HG03159 (cell line): Measurements from ENCODE around the gene SOX14.

ENCODE experiments used
- ATAC-seq: cut with Tn5 transposase; IDR thresholded peaks from one replicate; pipeline ENCODE4 v1.9.1; 2021; ENCODE audit warnings: mild to moderate bottlenecking, moderate library complexity; ENCODE audit not compliant: unreplicated experiment

Gene SOX14

DNA sequence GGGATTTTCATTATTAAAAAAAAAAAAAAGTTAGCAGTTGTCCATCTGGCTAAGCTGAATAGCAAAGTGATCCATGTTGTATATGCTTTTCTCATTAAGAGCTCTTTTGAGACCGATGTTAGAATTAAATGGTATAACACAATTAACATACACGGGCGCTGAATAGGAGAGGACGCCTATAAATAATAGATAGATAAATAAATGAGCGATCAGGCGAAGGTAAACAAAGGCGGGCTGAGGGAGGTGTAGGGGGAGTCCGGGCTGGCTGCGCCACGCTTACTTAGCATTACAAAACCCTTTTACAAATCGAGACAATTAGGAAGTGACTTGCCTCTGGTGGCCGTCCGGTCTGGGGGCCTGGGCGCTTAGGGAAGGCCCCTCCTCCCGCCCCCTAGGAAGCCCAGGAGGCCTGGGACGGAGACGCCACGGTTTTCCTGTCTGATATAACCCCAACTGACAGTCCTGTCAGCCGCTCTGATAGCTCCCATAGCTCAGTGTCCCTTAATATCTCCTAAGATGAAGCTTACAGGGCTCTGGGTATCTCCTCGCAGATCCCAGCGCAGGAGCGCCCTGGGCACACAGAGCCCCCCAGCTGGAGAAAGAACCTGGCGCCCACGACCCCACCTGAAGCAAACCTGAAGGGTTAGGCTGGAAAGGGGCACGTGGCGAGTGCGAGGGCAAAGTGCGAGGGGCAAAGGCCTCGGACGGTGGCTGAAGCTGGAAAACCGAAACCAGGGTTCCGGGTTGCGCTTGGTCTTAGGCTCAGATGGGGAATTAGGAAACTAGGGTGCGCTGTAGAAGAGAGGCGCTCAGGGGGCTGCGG, 3.6 kb downstream of the SOX14 start:
- ATAC-seq: no peak

DNA sequence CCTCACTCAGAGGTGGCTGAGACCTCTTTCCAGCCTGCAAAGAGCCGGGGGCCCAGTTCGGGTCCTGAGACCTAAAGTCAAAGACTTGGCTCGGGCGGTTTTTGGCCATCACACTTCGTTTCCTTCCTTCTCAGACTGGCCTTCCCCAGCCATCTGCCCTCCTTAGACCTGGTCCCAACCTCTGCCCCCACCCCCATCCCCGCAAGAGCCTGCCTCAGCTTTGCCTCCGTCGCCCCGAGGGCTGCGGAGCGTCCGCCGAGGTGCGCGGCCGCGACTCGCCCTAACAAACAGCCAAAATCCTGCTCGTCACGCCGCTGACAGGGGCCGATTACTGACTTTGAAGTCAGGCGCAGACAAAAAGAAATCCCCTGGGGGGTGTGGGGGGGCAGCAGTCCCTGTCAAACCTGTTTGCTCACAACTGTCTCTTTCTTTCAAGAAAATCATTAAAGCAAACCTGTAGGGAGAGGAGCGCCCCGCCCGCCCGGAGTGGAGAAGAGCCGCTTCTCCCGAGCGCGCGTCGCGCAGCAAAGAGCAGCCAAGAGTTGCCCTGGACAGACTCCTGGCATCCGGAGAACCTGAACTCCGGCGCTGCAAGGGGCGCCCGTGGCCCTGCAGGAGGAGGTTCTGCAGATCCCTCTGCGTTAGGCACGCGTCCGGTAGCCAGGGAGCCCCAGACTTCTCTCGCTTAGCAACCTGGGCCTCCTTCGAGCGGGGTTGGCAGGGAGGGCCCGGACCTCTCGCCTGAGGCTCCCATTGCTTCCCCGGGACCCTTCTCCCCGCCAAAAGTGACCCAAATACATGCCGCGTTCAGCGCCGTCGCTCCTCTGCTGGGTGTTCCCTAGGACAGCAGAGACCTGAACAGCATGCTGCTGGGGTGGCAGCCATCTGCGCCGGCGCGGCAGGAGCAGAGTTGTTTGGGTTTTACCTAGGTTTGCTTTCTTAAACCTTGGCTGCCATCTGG, 4.5 kb downstream of the SOX14 start:
- ATAC-seq: no peak

DNA sequence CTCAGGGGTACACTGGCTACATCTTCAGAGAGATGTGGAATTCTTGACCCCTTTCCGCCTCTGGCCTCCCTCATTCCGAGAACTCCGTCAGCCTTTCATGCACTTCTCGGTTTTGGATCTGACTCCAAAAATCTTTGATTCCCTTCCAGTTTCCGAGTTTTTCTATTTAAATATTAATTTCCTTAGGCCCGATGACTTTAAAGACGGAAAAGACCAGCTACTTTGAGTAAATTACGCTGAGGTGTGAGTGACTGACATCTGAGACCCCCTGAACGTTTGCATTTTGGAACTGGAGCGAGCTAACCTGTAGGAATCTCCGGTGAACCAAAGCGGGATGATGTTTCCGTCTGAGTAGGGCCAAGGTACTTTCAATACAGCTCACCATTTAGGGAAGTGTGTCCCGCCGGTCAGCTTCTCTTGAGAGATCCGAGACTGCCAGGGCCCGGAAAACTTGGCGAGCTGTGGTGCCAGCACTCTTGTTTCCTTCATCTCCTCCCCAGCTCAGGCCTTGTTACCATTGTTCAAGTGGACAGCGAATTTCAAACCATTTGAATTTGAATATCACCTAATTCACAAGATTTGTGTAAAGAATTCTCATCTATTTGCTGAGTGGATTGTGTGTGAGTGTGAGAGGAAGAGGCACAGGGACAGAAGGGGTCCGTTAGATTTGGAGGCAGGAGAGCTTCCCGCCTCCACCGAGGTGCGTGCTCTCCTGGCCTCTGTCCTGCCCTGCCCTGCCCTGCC, 5.4 kb downstream of the SOX14 start:
- no peak for ATAC-seq

DNA sequence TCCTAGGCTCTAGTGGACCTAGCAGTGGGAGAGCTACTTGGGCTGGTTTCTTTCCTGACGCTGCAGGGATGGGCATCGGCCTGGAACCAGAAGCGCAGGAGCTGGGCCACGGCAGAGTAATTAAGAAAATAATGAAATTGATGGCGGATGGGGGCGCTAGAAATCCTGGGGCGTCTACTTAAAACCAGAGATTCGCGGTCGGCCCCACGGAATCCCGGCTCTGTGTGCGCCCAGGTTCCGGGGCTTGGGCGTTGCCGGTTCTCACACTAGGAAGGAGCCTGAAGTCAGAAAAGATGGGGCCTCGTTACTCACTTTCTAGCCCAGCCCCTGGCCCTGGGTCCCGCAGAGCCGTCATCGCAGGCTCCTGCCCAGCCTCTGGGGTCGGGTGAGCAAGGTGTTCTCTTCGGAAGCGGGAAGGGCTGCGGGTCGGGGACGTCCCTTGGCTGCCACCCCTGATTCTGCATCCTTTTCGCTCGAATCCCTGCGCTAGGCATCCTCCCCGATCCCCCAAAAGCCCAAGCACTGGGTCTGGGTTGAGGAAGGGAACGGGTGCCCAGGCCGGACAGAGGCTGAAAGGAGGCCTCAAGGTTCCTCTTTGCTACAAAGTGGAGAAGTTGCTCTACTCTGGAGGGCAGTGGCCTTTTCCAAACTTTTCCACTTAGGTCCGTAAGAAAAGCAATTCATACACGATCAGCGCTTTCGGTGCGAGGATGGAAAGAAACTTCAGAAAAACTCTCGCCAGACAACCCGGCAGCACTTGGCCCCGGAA, 6.1 kb downstream of the SOX14 start:
- no peak for ATAC-seq

DNA sequence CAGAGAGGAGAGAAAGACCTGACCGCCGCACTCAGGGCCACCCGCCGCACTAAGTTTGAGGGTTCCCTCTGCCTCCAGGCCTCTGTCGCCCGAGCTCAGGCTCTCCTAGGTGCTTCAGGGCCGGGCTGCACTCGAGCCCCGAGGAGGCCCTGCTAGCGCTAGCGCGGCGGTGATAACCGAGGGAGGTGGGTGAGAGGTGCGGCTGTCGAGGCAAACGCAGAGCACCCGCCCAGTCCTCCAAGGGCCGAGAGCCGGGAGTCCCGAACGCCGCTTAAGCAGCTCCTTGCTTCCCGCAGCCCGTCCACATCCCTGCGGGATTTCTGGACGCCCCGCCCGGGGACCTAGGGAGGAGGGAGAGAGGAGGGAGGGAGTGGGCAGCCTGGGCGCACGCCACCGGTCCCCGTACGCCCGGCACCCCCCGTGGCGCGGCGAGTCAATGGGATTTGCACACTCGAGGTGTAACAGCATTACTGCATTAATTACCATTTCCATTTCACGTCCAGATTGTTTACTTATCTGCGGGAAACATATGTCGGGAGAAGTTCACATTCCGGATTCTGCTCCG, 6.8 kb downstream of the SOX14 start:
- no peak for ATAC-seq

DNA sequence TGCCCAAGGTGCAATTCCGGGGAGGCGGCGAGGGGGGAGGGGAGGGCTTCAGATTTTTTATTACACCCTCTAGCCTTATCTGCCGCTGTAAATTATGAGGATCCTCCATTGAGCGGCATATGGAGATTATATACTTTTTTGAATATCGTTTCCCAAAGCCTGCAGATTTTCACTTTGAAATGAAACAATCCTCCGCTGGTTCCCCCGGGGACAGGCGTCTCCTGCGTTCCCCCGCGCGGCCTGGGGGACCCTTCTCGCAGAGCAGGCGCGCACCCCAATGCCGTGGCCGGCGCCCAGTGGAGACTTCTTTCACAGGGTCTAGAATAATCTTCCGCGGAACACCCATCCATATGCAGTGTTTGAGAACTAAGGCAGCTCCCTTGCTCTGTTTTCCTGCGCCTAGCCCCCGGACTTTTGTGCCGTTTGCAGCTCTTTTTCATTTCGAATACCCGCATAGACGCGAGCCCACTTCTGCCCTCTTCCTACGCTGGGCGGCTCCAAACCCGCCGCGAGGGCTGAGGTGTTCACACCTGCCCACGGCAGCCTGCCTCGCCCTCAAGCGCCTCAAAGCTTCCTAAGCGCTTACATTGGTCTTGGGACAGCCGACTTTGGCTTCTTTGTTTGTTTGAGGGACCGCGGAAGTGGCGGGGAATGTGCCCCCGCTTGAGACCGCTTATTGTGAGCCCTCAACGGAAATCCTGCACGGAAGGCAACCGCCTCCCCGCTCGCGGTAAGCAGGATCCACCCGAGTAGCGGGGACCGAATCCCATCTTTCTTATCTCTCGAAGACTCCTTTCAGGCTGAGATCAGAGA, 7.5 kb downstream of the SOX14 start:
- ATAC-seq: no peak

DNA sequence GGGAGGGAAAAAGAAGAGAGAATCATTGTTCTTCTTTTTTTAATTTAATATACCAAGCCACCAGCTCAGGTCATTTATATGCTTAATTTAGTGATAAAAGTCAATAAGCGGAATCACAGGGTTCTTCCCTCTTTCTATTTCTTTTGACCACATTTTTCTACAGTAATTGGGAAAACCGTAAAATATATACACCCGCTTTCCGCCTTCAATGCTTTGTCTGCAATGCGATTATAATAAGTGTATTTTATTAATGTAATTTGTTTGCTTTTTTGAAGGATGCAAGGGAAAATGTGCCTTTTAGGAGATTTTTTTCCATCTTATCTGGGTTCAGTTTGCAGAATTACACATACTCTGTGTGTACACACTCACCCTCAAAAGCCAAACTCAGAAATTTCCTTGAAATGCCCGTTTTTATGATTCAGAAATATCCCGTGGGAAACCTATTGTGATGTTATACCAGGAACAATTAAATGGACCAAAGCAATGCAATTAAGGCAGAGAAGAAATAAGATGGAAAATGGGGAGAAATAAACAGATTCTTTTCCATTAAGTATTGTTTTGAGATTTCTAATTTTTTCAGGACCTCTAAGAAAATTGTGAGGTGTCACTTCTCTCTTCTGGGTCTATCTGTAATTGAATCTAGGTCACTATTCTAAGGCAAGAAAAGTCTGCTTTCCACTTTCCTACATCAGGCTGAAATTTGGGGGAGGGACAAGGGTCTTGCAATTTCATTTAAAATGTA, 8.3 kb downstream of the SOX14 start:
- ATAC-seq: no peak

DNA sequence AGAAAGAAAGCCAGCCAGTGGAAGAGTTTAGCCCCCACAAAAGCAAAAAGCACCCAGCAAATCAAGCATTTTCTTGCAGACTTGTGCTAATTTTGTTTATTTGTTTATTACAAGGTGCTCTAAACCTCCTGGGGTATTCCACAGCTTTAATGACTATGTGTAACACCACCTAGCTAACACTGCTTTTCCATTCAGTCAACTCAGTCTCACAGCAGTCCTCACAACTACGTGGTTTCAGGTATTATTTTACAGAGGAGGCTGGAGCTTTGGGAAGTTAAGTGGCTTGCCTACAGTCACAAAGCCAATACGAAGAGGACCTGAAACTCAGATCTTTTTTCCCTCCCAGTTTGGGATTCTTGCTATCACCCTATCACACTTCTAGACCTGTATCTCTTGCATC, 14.8 kb downstream of the SOX14 start:
- no peak for ATAC-seq

DNA sequence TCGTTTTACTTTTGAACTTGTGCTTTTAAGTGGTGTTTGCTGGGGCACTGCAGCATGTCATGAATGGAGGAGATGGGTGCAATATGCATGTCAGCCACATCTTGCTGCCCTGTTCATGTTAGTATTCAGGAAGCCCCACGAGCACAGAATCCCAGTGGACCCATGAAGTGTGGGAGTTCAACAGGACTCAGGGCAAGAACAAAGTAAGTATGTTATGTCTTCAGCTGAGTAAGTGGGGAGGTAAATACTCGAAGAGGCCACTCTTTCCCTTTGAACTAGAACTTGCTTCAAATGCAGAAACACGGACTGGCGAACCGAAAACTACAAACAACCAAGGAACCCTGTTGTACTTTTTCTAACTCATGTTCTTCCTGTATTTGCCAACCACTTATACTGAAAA, 23.4 kb downstream of the SOX14 start:
- no peak for ATAC-seq

DNA sequence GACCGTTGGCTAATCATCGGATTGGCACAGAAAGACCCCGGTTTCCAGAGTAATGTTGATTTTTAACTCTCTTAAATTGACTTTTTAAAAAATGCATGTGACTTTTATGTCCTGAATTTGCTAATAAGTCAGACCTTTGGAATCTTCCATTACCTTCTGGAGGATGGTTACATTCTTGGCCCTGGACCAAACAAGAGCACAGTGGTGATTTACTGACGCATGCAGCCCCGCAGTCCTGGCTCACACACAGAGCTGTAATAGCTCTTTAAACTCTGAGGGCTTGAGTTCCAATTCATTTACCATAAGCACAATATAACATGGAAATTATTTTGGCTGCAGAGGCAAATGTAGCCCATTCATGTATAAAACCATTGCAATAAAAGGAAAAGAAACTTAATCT, 25.1 kb downstream of the SOX14 start:
- no peak for ATAC-seq

DNA sequence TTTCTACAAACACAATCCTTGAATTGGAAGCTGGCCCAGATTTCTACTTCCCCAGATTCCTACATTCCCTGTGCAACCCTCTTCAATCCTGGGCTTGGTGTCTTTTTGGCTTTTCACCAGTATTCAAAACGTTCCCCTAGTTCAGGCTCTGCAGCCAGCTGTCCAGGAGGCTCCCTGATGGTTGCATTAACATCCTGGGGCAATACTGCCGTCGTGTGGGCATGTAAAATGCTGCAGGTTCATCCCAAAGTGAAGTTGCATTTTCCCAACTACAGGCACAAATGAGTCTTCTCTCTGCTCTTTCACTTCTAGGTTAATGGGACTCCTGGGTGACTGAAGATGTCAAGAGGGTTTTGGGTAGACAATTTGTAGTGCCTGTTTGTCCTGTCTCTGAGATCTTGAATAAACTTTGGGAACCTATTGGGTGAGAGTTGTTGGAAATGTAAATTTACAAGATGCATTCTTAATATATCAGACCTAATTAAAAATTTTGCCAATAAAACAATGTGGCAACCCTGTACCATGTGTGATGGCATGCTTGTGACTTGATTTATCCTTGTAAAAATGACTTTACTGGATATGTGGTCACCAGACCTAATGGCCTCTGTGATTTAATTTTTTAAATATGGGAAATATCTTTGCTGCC, 28.6 kb downstream of the SOX14 start:
- ATAC-seq: no peak

DNA sequence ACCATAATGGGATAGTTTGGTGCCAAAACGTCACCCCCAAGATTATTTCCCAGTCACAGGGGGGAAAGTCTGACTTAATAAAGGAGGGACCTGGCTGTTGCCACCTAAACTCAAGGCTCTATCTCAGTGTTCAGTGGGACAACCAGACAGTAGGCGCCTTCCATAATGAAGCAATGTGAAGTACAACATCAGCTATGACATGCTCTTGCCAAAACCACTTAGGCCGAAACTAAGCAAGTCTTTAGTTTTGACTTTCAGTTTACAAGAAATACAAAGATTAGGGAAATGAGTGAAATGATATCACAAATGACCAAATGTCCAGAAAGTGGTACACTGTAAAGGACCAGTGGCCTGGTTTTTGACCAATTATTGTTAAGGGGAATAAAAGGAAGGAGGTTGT, 32.9 kb downstream of the SOX14 start:
- peak; percentile 47 for ATAC-seq

DNA sequence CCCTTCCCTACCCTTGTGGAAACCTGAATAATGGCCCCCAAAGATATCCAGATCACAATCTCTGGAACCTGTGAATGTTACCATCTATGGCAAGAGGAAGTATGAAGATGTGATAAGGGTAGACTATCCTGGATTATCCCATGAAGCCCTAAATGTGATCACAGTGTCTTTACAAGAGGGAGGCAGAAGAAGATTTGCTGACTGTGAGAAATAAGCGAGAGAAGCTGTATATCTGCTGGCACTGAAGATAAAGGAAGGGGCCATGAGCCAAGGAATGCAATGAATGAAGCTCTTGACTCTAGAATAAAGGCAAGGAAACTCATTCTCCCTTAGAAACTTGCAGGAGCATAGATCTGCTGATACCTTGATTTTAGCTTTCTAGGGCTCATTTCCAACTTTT, 39.1 kb downstream of the SOX14 start:
- ATAC-seq: no peak

DNA sequence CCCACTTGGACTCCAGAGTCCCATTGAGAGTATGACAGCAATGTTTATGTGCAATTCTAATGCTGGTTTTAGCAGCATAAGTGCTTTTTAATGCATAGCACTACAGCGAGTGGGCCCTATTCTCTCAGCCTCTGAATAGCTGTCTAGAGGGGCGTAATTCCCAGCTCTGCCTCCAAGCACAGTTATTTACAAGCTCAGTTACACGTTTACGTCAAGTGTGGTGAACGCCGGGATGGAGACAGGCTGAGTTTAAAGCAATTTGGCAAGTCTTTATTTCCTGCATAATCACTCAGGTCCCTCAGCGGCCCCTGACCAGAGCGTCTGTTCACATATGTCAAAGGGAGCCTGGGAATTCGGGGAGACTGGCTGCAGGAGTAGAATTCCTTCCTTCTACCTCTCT, 43.9 kb downstream of the SOX14 start:
- no peak for ATAC-seq

DNA sequence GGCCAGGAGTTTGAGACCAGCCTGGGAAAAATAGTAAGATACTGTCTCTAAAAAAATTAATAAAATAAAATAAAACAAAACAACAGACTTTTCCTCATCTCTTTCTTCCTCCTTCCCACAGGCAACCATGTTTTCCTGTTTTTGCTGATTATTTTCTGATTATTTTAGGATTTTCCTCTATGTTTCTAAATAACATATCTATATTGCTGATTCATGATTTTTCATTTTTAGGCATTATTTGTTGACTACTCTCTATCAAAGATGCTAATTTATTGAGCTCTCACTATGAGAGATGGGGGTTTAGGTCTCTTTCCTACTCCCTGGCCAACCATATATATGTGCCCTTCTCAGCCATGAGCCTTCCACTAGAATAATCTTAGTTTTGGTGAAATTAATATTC, 45.4 kb downstream of the SOX14 start:
- no peak for ATAC-seq

DNA sequence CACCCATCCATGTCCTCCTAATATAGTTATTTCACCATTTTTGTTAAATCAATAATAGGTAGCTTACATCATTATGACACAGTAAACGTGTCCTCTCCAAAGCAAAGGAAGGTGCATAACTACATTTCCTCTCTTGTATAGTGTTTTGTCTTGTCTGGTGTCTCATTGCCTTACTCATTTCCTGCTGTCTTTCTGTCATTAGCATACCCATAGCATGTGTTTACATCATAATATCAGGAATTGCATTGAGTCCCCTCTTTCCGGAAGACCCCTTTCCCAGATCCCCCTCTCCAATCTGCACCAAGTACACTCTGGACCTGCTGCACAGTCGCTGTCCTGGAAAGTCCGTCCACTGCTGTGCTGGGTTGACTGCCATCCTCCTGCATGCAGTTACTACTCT, 47.9 kb downstream of the SOX14 start:
- ATAC-seq: no peak

DNA sequence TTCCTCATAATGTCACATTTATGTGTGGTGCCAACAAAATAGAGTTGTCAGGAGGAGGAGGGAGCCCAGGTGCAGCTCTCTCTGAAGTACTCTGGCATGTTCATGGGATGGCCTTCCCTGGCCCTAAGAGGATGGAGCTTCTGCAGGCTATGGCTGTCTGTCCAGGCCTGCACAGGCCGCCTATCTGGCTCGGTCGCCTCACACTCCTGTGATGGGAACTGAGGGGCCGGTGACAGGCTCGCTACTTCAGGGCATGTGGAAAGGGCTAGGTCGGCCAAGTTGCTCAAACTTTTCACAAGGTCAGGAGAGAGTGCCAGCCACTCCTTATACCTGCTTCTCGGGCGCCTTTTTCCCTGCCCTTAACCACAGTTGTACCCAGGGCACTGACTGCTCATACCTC, 51.1 kb downstream of the SOX14 start:
- no peak for ATAC-seq
